ENCODE measurements around the gene RARRES2.
A peak's percentile ranks its signal among the peaks of the same experiment; 100 is the strongest.

Gene RARRES2

GRCh38 chr7:150376560-150376959 lies 35.1 kb upstream of the RARRES2 start:
- ATAC-seq (ENCODE audit: insufficient read depth, low read depth) (no peak), DNase-seq (no peak)
- Histone ChIP-seq H3K4me2 (ENCODE audit: insufficient read depth, low read length) (peak overlapping the region; percentile 83), H4K20me1 (ENCODE audit: insufficient read depth, low read length) (peaks cover 34% of the 10 kb centered on the region), H3K79me2 (ENCODE audit: insufficient read depth, low read length) (peaks cover 92% of the 10 kb centered on the region), H3K9ac (ENCODE audit: low read depth, low read length) (peak overlapping the region; percentile 95), H3K4me3 (ENCODE audit: low read depth in 1 of 2, low read length in 2 of 2) (peak overlapping the region in 1 of 2 experiments; percentile 42; a peak in 2 of 4 replicates), H3K9me3 (ENCODE audit: insufficient read depth, low read length, severe bottlenecking) (no peaks in the 10 kb centered on the region), H3K27me3 (ENCODE audit: insufficient read depth, low read length, poor library complexity) (no peaks in the 10 kb centered on the region), H3K27ac (ENCODE audit: low read length) (peak overlapping the region; percentile 98), H3K36me3 (ENCODE audit: insufficient read depth, low read length) (peaks cover 43% of the 10 kb centered on the region), H3K4me1 (ENCODE audit: insufficient read depth, low read length) (peaks cover 82% of the 10 kb centered on the region), H2AFZ (ENCODE audit: low read depth, low read length) (no peak overlapping the region)
- TF ChIP-seq CTCF (IDR thresholded peaks at IDR 0.05; ENCODE audit: borderline replicate concordance, extremely low read depth, low read length, poor library complexity, severe bottlenecking) (no peak), EZH2 (IDR thresholded peaks at IDR 0.05; ENCODE audit: borderline replicate concordance, low read depth, low read length, severe bottlenecking) (no peak)

GRCh38 chr7:150375662-150376521 lies 34.5 kb upstream of the RARRES2 start:
- H3K9me3 ChIP-seq (ENCODE audit: insufficient read depth, low read length, severe bottlenecking): no peaks in the 10 kb centered on the region
- DNase-seq: peak; percentile 60
- H2AFZ ChIP-seq (ENCODE audit: low read depth, low read length): no peak overlapping the region
- ATAC-seq (ENCODE audit: insufficient read depth, low read depth): no peak
- peaks cover 47% of the 10 kb centered on the region for H3K36me3 ChIP-seq (ENCODE audit: insufficient read depth, low read length)
- peaks cover 92% of the 10 kb centered on the region for H3K79me2 ChIP-seq (ENCODE audit: insufficient read depth, low read length)
- H3K9ac ChIP-seq (ENCODE audit: low read depth, low read length): peak overlapping the region; percentile 95
- peaks cover 38% of the 10 kb centered on the region for H4K20me1 ChIP-seq (ENCODE audit: insufficient read depth, low read length)
- peak overlapping the region; percentile 98 for H3K27ac ChIP-seq (ENCODE audit: low read length)
- no peak for TF ChIP-seq EZH2 (IDR thresholded peaks at IDR 0.05; ENCODE audit: borderline replicate concordance, low read depth, low read length, severe bottlenecking)
- no peak for TF ChIP-seq CTCF (IDR thresholded peaks at IDR 0.05; ENCODE audit: borderline replicate concordance, extremely low read depth, low read length, poor library complexity, severe bottlenecking)
- peak overlapping the region; percentile 83 for H3K4me2 ChIP-seq (ENCODE audit: insufficient read depth, low read length)
- peaks cover 81% of the 10 kb centered on the region for H3K4me1 ChIP-seq (ENCODE audit: insufficient read depth, low read length)
- no peaks in the 10 kb centered on the region for H3K27me3 ChIP-seq (ENCODE audit: insufficient read depth, low read length, poor library complexity)
- H3K4me3 ChIP-seq (ENCODE audit: low read depth in 1 of 2, low read length in 2 of 2): peak overlapping the region in 1 of 2 experiments; percentile 42; a peak in 2 of 4 replicates

GRCh38 chr7:150374472-150374871 lies 33.0 kb upstream of the RARRES2 start:
- TF ChIP-seq CTCF (IDR thresholded peaks at IDR 0.05; ENCODE audit: borderline replicate concordance, extremely low read depth, low read length, poor library complexity, severe bottlenecking): no peak
- H3K4me3 ChIP-seq (ENCODE audit: low read depth in 1 of 2, low read length in 2 of 2): peak overlapping the region; percentile 61 to 66; a peak in 3 of 4 replicates
- H3K9me3 ChIP-seq (ENCODE audit: insufficient read depth, low read length, severe bottlenecking): no peaks in the 10 kb centered on the region
- H3K9ac ChIP-seq (ENCODE audit: low read depth, low read length): peak overlapping the region; percentile 95
- H3K4me2 ChIP-seq (ENCODE audit: insufficient read depth, low read length): peak overlapping the region; percentile 83
- H3K4me1 ChIP-seq (ENCODE audit: insufficient read depth, low read length): peaks cover 68% of the 10 kb centered on the region
- H3K36me3 ChIP-seq (ENCODE audit: insufficient read depth, low read length): peaks cover 59% of the 10 kb centered on the region
- H3K79me2 ChIP-seq (ENCODE audit: insufficient read depth, low read length): peaks cover 92% of the 10 kb centered on the region
- H4K20me1 ChIP-seq (ENCODE audit: insufficient read depth, low read length): peaks cover 35% of the 10 kb centered on the region
- H3K27me3 ChIP-seq (ENCODE audit: insufficient read depth, low read length, poor library complexity): no peaks in the 10 kb centered on the region
- peak; percentile 25 for DNase-seq
- no peak for ATAC-seq (ENCODE audit: insufficient read depth, low read depth)
- H3K27ac ChIP-seq (ENCODE audit: low read length): peak overlapping the region; percentile 97
- no peak overlapping the region for H2AFZ ChIP-seq (ENCODE audit: low read depth, low read length)

Measured in DND-41 (cell line).